Effector memory CD8-positive, alpha-beta T cell (primary cell): ENCODE measurements around the gene HOXB8.

Experiments
- ATAC-seq: fragments of 150-1000 bp; cut with Tn5 transposase; replicated peaks from 2 replicates; pipeline ENCODE4 v1.10.0; 2021; ENCODE audit warnings: mild to moderate bottlenecking, moderate library complexity
- DNase-seq, 3 experiments: peaks; one replicate each; pipeline ENCODE4 v3.0.0; 2021
- H3K27ac Mint-ChIP-seq, 2 donors: one replicate each; pipeline ENCODE4 v1.8.0; 2022; ENCODE audit warnings: mild to moderate bottlenecking in 2 of 2, mixed read lengths in 2 of 2, moderate library complexity in 2 of 2
- H3K27me3 Mint-ChIP-seq, 2 donors: one replicate each; pipeline ENCODE4 v1.8.0; 2022; ENCODE audit warnings: mixed read lengths in 2 of 2
- H3K36me3 Mint-ChIP-seq: one replicate; pipeline ENCODE4 v1.8.0; 2022; ENCODE audit warnings: mild to moderate bottlenecking, moderate library complexity, mixed read lengths; ENCODE audit not compliant: insufficient read depth
- H3K4me1 Mint-ChIP-seq, 2 donors: one replicate each; pipeline ENCODE4 v1.8.0; 2022; ENCODE audit warnings: low read depth in 2 of 2, mixed read lengths in 2 of 2
- H3K4me3 Mint-ChIP-seq, 2 donors: one replicate each; pipeline ENCODE4 v1.8.0; 2022; ENCODE audit warnings: mild to moderate bottlenecking in 2 of 2, mixed read lengths in 2 of 2, moderate library complexity in 2 of 2
- H3K9me3 Mint-ChIP-seq, 2 donors: one replicate each; pipeline ENCODE4 v1.8.0; 2022; ENCODE audit warnings: mixed read lengths in 2 of 2

HOXB8 gene

GRCh38 chr17:48569674-48570324, 45.3 kb downstream of the HOXB8 start:
- Mint-ChIP-seq H3K9me3 (no peaks in the 10 kb centered on the region), H3K4me3 (no peak overlapping the region), H3K27ac (no peak overlapping the region), H3K4me1 (peaks cover 0 to 8% of the 10 kb centered on the region in 2 donors), H3K27me3 (no peaks in the 10 kb centered on the region), H3K36me3 (no peaks in the 10 kb centered on the region)
- ATAC-seq (no peak), DNase-seq (no peak)

- Mint-ChIP-seq H3K9me3 (no peaks in the 10 kb centered on the region), H3K27me3 (no peaks in the 10 kb centered on the region), H3K36me3 (no peaks in the 10 kb centered on the region), H3K27ac (no peak overlapping the region), H3K4me1 (peaks cover 0 to 8% of the 10 kb centered on the region in 2 donors), H3K4me3 (no peak overlapping the region)
- DNase-seq (no peak), ATAC-seq (no peak)
Measured at GRCh38 chr17:48569240-48569582, 45.9 kb downstream of the HOXB8 start.

GRCh38 chr17:48568499-48569239, 46.4 kb downstream of the HOXB8 start:
- Mint-ChIP-seq H3K36me3 (no peaks in the 10 kb centered on the region), H3K27me3 (no peaks in the 10 kb centered on the region), H3K27ac (no peak overlapping the region), H3K9me3 (no peaks in the 10 kb centered on the region), H3K4me1 (peaks cover 0 to 6% of the 10 kb centered on the region in 2 donors), H3K4me3 (no peak overlapping the region)
- DNase-seq (no peak), ATAC-seq (no peak)

- Mint-ChIP-seq H3K27ac (no peak overlapping the region), H3K4me3 (no peak overlapping the region)
Measured at GRCh38 chr17:48567646-48568354, 47.3 kb downstream of the HOXB8 start.

GRCh38 chr17:48567209-48567608, 47.9 kb downstream of the HOXB8 start:
- DNase-seq (no peak), ATAC-seq (no peak)
- H3K36me3 Mint-ChIP-seq: no peaks in the 10 kb centered on the region
- H3K27me3 Mint-ChIP-seq: no peaks in the 10 kb centered on the region
- H3K27ac Mint-ChIP-seq: no peak overlapping the region
- no peaks in the 10 kb centered on the region for H3K9me3 Mint-ChIP-seq
- H3K4me3 Mint-ChIP-seq: no peak overlapping the region
- peaks cover 0 to 5% of the 10 kb centered on the region in 2 donors for H3K4me1 Mint-ChIP-seq

More at GRCh38 chr17:48567646-48568354, 47.3 kb downstream of the HOXB8 start:
- no peaks in the 10 kb centered on the region for H3K9me3 Mint-ChIP-seq
- DNase-seq: no peak
- H3K27me3 Mint-ChIP-seq: no peaks in the 10 kb centered on the region
- peaks cover 0 to 3% of the 10 kb centered on the region in 2 donors for H3K4me1 Mint-ChIP-seq
- H3K36me3 Mint-ChIP-seq: no peaks in the 10 kb centered on the region
- no peak for ATAC-seq

- no peak for ATAC-seq
Measured at GRCh38 chr17:48566717-48567116, 48.4 kb downstream of the HOXB8 start.

GRCh38 chr17:48565925-48566710, 49.0 kb downstream of the HOXB8 start:
- Mint-ChIP-seq H3K9me3 (no peaks in the 10 kb centered on the region), H3K27ac (no peak overlapping the region), H3K27me3 (no peaks in the 10 kb centered on the region), H3K4me3 (no peak overlapping the region), H3K4me1 (peaks cover 4 to 12% of the 10 kb centered on the region in 2 donors), H3K36me3 (no peaks in the 10 kb centered on the region)
- no peak for DNase-seq
- no peak for ATAC-seq

More at GRCh38 chr17:48566717-48567116, 48.4 kb downstream of the HOXB8 start:
- no peaks in the 10 kb centered on the region for H3K9me3 Mint-ChIP-seq
- H3K4me3 Mint-ChIP-seq: no peak overlapping the region
- H3K27me3 Mint-ChIP-seq: no peaks in the 10 kb centered on the region
- H3K27ac Mint-ChIP-seq: no peak overlapping the region
- no peaks in the 10 kb centered on the region for H3K36me3 Mint-ChIP-seq
- H3K4me1 Mint-ChIP-seq: peaks cover 2 to 7% of the 10 kb centered on the region in 2 donors
- no peak for DNase-seq

GRCh38 chr17:48565022-48565554, 50.0 kb downstream of the HOXB8 start:
- H3K27me3 Mint-ChIP-seq: no peaks in the 10 kb centered on the region
- peaks cover 4 to 12% of the 10 kb centered on the region in 2 donors for H3K4me1 Mint-ChIP-seq
- DNase-seq (no peak), ATAC-seq (no peak)
- H3K4me3 Mint-ChIP-seq: no peak overlapping the region
- no peak overlapping the region for H3K27ac Mint-ChIP-seq
- no peaks in the 10 kb centered on the region for H3K36me3 Mint-ChIP-seq
- no peaks in the 10 kb centered on the region for H3K9me3 Mint-ChIP-seq

- H3K27me3 Mint-ChIP-seq: no peaks in the 10 kb centered on the region
- no peaks in the 10 kb centered on the region for H3K9me3 Mint-ChIP-seq
- no peak overlapping the region for H3K27ac Mint-ChIP-seq
- no peak for DNase-seq
- H3K4me3 Mint-ChIP-seq: no peak overlapping the region
- H3K36me3 Mint-ChIP-seq: no peaks in the 10 kb centered on the region
- H3K4me1 Mint-ChIP-seq: peaks cover 4 to 12% of the 10 kb centered on the region in 2 donors
- no peak for ATAC-seq
Measured at GRCh38 chr17:48564188-48565021, 50.7 kb downstream of the HOXB8 start.

- Mint-ChIP-seq H3K27ac (no peak overlapping the region), H3K36me3 (no peaks in the 10 kb centered on the region), H3K9me3 (no peaks in the 10 kb centered on the region), H3K27me3 (no peaks in the 10 kb centered on the region), H3K4me3 (no peak overlapping the region), H3K4me1 (peaks cover 4 to 12% of the 10 kb centered on the region in 2 donors)
- DNase-seq (no peak), ATAC-seq (no peak)
Measured at GRCh38 chr17:48563867-48564187, 51.3 kb downstream of the HOXB8 start.

GRCh38 chr17:48563385-48563838, 51.7 kb downstream of the HOXB8 start:
- Mint-ChIP-seq H3K27ac (no peak overlapping the region), H3K4me3 (no peak overlapping the region), H3K27me3 (no peaks in the 10 kb centered on the region), H3K4me1 (peaks cover 4 to 11% of the 10 kb centered on the region in 2 donors), H3K36me3 (no peaks in the 10 kb centered on the region), H3K9me3 (no peaks in the 10 kb centered on the region)
- ATAC-seq (no peak), DNase-seq (no peak)

GRCh38 chr17:48562934-48563333, 52.2 kb downstream of the HOXB8 start:
- Mint-ChIP-seq H3K36me3 (no peaks in the 10 kb centered on the region), H3K9me3 (no peaks in the 10 kb centered on the region), H3K27ac (no peak overlapping the region), H3K27me3 (no peaks in the 10 kb centered on the region), H3K4me3 (no peak overlapping the region), H3K4me1 (peaks cover 4 to 9% of the 10 kb centered on the region in 2 donors)
- no peak for DNase-seq
- ATAC-seq: no peak
